ENCODE results near the gene KAZN.

Gene KAZN

GRCh38 chr1:15075175-15075574 lies 476.7 kb downstream of the KAZN start:
- no peak for DNase-seq

GRCh38 chr1:15075817-15076216 lies 477.3 kb downstream of the KAZN start:
- no peak for DNase-seq

GRCh38 chr1:15076807-15077206 lies 478.3 kb downstream of the KAZN start:
- DNase-seq: no peak

GRCh38 chr1:15077384-15077783 lies 478.9 kb downstream of the KAZN start:
- no peak for DNase-seq

- DNase-seq: no peak
These were observed 482.0 kb downstream of the KAZN start for GRCh38 chr1:15080328-15081007.

GRCh38 chr1:15081102-15081501 lies 482.6 kb downstream of the KAZN start:
- no peak for DNase-seq

GRCh38 chr1:15083578-15083977 lies 485.1 kb downstream of the KAZN start:
- no peak for DNase-seq

GRCh38 chr1:15088281-15088971 lies 489.9 kb downstream of the KAZN start:
- DNase-seq: no peak

- DNase-seq: no peak
These were observed 490.9 kb downstream of the KAZN start for GRCh38 chr1:15089258-15089992.

GRCh38 chr1:15090373-15090772 lies 491.9 kb downstream of the KAZN start:
- DNase-seq: peak; percentile 26

GRCh38 chr1:15094056-15094455 lies 495.6 kb downstream of the KAZN start:
- no peak for DNase-seq

GRCh38 chr1:15094719-15095495 lies 496.4 kb downstream of the KAZN start:
- no peak for DNase-seq

GRCh38 chr1:15095496-15095875 lies 497.0 kb downstream of the KAZN start:
- DNase-seq: no peak

- no peak for DNase-seq
These were observed 497.8 kb downstream of the KAZN start for GRCh38 chr1:15096293-15096692.

GRCh38 chr1:15098176-15099125 lies 500.0 kb downstream of the KAZN start:
- no peak for DNase-seq

GRCh38 chr1:15099441-15100120 lies 501.1 kb downstream of the KAZN start:
- no peak for DNase-seq

- DNase-seq: peak; percentile 42
These were observed 501.8 kb downstream of the KAZN start for GRCh38 chr1:15100121-15100879.

- DNase-seq: no peak
These were observed 502.6 kb downstream of the KAZN start for GRCh38 chr1:15100880-15101760.

- DNase-seq: no peak
These were observed 503.3 kb downstream of the KAZN start for GRCh38 chr1:15101801-15102200.

- DNase-seq: no peak
These were observed 504.2 kb downstream of the KAZN start for GRCh38 chr1:15102646-15103045.

Data from NCI-H526 treated with DMSO at 0.1 percent for 48 hours (cell line).